ACC112 (cell line): ENCODE measurements around the gene KIF25.

Source experiments
- H2AFZ ChIP-seq: fragments of 200-600 bp; sonication (generic); one replicate; pipeline ENCODE4 v1.6.0; 2017; ENCODE audit warnings: antibody characterized with exemption, low read length; ENCODE audit not compliant: unreplicated experiment
- H3K27ac ChIP-seq: fragments of 200-600 bp; sonication (generic); 2 replicates; pipeline ENCODE4 v1.5.1; 2014; ENCODE audit warnings: low read depth, mild to moderate bottlenecking, antibody characterized with exemption, low read length, moderate library complexity
- H3K27me3 ChIP-seq: fragments of 200-600 bp; sonication (generic); 2 replicates; pipeline ENCODE4 v1.6.1; 2014; ENCODE audit warnings: mild to moderate bottlenecking, antibody characterized with exemption, low read length, moderate library complexity, mixed read lengths; ENCODE audit not compliant: insufficient read depth
- H3K36me3 ChIP-seq: fragments of 200-600 bp; sonication (generic); 2 replicates; pipeline ENCODE4 v1.6.1; 2016; ENCODE audit warnings: mild to moderate bottlenecking, antibody characterized with exemption, low read length, moderate library complexity, mixed read lengths; ENCODE audit not compliant: insufficient read depth
- H3K4me1 ChIP-seq: fragments of 200-600 bp; sonication (generic); one replicate; pipeline ENCODE4 v1.6.1; 2016; ENCODE audit warnings: low read length, mixed read lengths; ENCODE audit not compliant: insufficient read depth, unreplicated experiment, control insufficient read depth
- H3K4me3 ChIP-seq: fragments of 200-600 bp; sonication (generic); 2 replicates; pipeline ENCODE4 v1.5.1; 2014; ENCODE audit warnings: mild to moderate bottlenecking, low read depth, low read length
- H3K79me2 ChIP-seq: fragments of 200-600 bp; sonication (generic); one replicate; pipeline ENCODE4 v1.6.0; 2016; ENCODE audit warnings: low read length; ENCODE audit not compliant: control insufficient read depth, unreplicated experiment, insufficient read depth

The KIF25 gene

DNA sequence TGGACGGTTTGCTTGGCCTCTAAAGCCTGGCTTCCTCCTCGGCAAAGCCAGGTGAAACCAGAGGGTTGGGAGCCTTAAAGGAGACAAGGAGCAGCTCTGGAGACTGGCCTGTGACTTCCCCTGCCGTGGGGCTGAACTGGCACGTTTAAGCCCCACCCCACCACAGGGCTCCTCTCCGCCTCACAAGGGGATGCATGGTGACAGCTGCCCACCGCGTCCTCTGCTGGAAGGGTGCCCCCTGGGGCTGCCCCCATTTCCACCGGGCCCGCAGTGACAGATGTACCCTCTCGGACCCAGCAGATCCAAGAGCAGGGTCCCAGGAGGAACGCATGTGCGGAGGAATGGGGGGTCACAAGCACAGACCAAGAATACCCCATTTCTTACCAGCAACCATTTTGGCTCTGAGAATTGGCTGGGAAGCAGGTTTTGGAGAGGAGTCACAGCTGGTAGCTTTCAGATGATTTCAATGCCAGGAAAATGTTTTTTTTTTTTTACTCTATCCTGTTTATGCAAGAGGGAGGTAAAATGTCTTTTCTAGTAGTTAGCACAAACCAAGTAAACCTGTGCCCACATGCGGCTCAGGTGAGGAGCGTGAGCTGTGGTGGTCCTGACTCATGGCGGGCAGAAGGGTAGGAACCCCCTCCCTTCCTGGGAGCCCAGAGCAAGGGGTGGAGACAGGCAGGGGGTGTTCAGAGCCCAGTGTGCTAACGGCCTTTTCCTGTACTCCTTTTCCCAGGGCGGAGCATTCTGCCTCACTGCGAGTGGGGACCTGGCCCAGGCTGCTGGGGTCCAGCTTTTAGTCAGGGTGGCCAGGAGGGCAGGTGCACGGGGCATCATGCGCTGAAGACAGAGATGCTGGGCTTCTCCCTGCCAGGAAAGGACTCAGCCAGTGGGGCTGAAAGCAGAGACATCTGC is 48.5 kb downstream of the KIF25 start:
- Histone ChIP-seq H3K36me3 (no peaks in the 10 kb centered on the region), H3K4me3 (no peak overlapping the region), H3K27me3 (no peaks in the 10 kb centered on the region), H3K27ac (no peak overlapping the region), H3K4me1 (no peaks in the 10 kb centered on the region), H3K79me2 (no peaks in the 10 kb centered on the region), H2AFZ (no peak overlapping the region)

DNA sequence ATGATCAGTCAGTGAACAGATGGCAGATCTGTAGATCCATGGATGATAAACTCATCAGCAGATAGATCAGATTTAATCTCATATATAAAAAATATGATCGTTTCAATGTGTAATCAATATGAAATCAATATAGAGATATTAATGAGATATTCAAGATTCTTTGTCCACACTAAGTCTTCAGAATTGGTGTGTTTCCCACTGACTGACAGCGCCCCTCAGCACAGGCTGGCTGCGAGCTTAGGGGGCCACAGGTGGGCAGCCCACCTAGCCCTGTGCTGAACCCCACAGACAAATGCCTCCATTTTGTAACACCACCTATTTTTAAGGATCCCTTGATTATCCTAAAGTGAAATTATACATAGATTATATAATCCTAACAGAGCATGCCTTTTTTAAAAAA is 49.2 kb downstream of the KIF25 start:
- Histone ChIP-seq H3K27me3 (no peaks in the 10 kb centered on the region), H3K36me3 (no peaks in the 10 kb centered on the region), H3K4me1 (no peaks in the 10 kb centered on the region), H2AFZ (no peak overlapping the region), H3K79me2 (no peaks in the 10 kb centered on the region), H3K27ac (no peak overlapping the region), H3K4me3 (no peak overlapping the region)

DNA sequence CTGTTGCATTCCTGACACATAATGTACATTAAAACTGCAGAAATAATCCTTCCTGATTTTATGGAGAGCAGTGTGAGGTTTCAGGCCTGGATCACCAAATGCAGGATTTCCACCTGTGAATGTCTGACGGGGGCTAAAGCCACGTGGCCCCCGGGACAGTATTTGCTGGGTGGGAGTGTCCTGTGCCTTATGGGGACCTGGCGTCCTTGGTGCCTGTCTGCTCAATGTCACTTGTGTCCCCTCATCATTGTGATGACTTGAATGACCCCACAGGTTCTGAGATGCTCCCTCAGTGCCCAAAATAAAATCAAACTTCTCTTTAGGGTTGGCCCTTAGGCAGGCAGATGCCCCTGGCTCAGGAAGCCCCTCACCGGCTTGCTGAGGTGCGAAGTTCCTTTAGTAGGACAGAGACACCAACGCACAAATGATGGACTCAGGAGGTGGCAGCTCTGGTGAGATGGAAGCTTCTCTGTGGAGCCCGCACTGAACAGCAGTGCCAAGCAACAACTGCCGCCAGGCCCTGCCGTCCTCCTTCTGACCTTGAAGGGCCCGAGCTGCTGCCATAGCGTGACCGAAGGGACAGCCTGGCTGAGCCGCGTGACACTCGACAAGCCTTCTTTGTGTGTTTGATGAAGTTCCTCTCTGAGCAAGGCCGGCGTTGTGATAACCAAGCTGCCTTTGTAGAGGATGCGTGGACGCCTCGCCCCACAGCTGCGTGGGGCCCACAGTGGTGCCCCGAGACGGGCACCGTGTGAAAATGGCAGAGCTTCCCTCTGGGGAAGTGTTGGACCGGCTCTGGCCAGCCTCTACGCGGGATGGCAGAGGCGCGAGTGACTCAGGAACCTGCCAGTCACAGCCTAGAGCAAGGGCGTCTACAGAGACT is 50.6 kb downstream of the KIF25 start:
- Histone ChIP-seq H3K36me3 (no peaks in the 10 kb centered on the region), H3K4me3 (no peak overlapping the region), H2AFZ (no peak overlapping the region), H3K27me3 (no peaks in the 10 kb centered on the region), H3K27ac (no peak overlapping the region), H3K79me2 (no peaks in the 10 kb centered on the region), H3K4me1 (no peaks in the 10 kb centered on the region)

DNA sequence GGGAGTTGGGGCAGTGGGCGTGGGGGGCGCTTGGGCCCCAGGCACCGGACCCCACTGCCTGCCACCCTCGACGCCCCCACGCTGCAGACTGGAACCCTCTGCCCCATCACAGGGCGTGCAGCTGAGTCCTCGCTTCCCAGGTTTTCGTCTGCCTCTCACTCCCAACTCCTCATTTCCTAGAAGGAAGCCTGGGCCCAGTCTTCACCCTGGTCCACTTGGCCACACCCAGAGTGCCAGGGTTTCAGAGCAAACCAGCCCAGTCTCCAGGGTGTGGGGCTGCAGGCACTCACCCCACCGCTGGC is 51.2 kb downstream of the KIF25 start:
- no peaks in the 10 kb centered on the region for H3K4me1 ChIP-seq
- no peak overlapping the region for H2AFZ ChIP-seq

DNA sequence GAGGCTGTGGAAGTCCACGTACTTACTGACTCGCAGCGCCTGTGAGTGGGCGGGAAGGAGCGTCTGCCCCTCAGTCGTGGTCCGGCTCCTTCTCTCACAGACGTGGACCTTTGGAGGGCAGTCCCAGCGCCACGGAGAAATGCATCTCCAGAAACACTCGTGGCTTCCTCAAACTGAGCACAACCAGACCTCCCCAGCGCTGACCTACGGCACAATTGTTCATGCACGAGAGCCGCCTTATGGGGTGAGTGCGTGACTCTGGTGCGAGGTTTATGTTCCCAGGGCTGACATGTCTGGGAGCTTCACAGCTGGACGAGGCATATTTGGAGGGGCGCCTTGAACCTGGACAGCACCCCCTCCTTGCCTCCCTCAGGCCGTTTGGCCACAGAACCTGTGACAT is 51.8 kb downstream of the KIF25 start:
- H3K27me3 ChIP-seq = no peaks in the 10 kb centered on the region
- no peaks in the 10 kb centered on the region for H3K4me1 ChIP-seq
- no peak overlapping the region for H3K27ac ChIP-seq
- H2AFZ ChIP-seq = no peak overlapping the region
- H3K36me3 ChIP-seq = no peaks in the 10 kb centered on the region
- no peak overlapping the region for H3K4me3 ChIP-seq
- no peaks in the 10 kb centered on the region for H3K79me2 ChIP-seq

More for the DNA sequence above, 51.2 kb downstream of the KIF25 start:
- H3K4me3 ChIP-seq = no peak overlapping the region
- H3K27me3 ChIP-seq = no peaks in the 10 kb centered on the region
- H3K36me3 ChIP-seq = no peaks in the 10 kb centered on the region
- H3K27ac ChIP-seq = no peak overlapping the region
- H3K79me2 ChIP-seq = no peaks in the 10 kb centered on the region

DNA sequence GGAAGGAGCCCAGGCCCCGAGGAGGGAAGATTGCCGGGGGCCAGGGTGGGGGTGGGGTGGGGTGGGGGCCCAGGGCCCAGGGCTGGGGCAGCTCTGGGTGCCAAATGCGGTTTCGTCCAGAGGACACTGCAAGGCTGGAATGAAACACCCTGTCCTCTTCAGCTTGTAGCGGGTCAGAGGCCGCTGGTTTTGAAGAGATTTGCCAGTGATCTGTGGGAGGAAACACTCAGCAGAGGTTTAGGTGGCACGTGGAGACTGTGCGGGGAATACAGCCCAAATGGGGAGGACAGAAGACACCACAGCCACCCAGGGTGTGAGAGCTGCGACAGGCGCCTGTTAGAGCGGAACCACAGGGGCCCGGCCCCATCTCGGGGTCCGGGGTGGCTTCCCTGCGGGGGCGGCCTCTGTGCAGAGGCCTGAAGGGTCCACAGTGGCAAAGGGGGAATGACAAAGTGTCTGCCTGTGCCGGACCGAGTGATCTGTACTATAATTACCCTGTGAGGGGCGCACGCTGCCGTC is 52.3 kb downstream of the KIF25 start:
- Histone ChIP-seq H2AFZ (no peak overlapping the region), H3K27me3 (no peaks in the 10 kb centered on the region), H3K36me3 (no peaks in the 10 kb centered on the region), H3K79me2 (no peaks in the 10 kb centered on the region), H3K4me1 (no peaks in the 10 kb centered on the region), H3K4me3 (no peak overlapping the region), H3K27ac (no peak overlapping the region)

DNA sequence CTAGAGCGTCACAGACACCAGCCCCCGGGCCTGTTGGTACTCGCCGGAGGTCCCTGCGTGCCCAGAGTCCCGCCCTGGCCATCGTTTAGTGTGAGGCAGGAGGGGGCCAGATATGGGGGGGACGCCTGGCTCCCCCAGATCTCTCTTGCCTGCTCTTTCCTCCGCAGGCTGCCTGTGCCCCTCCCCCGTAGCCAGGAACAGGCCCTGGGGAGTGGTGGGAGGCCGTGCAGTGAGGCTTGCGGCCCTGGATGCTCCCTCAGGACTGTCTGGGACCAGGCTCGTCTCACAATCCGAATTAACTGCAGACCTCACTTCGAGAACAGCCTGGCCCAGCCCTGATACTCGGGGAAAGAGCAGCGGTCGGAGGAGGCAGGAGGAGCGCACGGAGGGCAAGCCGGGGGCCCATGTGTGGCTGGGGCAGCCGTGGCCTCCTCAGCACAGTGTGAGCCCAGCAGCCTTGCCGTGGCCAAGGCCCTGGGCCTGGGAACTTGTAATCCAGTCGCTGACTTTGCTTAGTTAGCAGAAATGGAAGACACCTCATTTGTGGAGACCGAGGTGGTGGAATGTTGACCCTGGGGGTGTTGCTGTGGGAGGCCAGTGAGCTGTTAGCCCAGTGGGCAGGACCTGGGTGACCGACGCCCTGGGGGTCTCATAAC is 52.9 kb downstream of the KIF25 start:
- no peaks in the 10 kb centered on the region for H3K36me3 ChIP-seq
- no peaks in the 10 kb centered on the region for H3K27me3 ChIP-seq
- H3K27ac ChIP-seq = no peak overlapping the region
- no peak overlapping the region for H3K4me3 ChIP-seq
- H3K4me1 ChIP-seq = no peaks in the 10 kb centered on the region
- no peak overlapping the region for H2AFZ ChIP-seq
- H3K79me2 ChIP-seq = no peaks in the 10 kb centered on the region

DNA sequence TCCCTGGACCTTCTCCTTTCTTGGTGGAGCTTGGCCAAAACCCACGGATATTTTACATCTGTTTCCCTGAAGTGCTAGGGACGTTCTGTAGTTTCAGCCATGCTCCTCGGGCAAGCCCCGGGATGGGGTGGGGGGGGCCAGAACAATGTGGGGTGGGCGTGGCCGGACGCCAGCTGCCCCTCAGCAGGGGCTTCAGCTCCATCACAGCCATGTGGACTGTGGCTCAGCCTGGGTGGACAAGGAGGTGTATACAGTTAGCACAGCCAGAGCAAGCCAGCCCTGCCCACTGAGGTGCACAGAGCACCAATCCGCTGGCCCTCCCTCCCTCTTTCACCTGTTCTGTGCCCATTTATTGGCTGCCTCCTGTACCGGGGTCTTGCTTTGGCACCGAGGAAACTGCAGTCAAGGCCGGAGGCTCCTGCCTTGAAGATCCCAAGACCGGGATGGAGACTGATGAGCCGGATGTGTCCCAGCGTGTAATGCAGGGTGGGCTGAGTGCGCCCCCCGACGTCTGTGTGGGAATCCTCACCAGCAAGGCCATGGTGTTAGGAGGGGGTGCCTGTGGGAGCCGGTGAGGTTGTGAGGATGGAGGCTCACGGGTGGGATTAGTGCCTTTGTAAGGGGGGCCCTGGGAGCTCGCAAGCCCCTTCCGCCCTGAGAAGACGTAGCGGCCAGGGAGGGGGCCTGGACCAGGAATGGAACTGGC is 53.6 kb downstream of the KIF25 start:
- H3K36me3 ChIP-seq = no peaks in the 10 kb centered on the region
- no peak overlapping the region for H3K4me3 ChIP-seq
- H3K4me1 ChIP-seq = no peaks in the 10 kb centered on the region
- H3K27ac ChIP-seq = no peak overlapping the region
- H3K27me3 ChIP-seq = no peaks in the 10 kb centered on the region
- no peaks in the 10 kb centered on the region for H3K79me2 ChIP-seq
- H2AFZ ChIP-seq = no peak overlapping the region

DNA sequence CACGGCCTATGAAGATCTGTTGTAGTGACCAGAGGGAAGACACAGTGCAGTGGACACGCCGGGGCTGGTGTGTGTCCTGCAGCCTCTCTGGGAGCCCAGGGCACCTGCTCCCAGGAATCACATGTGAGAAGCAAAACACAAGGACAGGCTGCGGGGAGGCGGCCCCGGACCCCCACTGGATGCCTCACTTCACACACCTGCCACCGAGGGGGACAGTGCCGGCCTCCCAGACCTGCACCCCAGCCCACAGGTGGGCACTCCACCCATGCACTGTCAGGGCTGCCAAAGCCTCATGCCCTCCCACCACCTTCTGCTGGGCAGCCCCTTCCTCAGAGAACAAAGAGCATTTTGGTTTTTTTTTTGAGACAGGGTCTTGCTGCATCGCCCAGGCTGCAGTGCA is 54.2 kb downstream of the KIF25 start:
- no peaks in the 10 kb centered on the region for H3K27me3 ChIP-seq
- H3K79me2 ChIP-seq = no peaks in the 10 kb centered on the region
- no peak overlapping the region for H2AFZ ChIP-seq
- no peak overlapping the region for H3K27ac ChIP-seq
- H3K4me3 ChIP-seq = no peak overlapping the region
- H3K36me3 ChIP-seq = no peaks in the 10 kb centered on the region
- H3K4me1 ChIP-seq = no peaks in the 10 kb centered on the region

DNA sequence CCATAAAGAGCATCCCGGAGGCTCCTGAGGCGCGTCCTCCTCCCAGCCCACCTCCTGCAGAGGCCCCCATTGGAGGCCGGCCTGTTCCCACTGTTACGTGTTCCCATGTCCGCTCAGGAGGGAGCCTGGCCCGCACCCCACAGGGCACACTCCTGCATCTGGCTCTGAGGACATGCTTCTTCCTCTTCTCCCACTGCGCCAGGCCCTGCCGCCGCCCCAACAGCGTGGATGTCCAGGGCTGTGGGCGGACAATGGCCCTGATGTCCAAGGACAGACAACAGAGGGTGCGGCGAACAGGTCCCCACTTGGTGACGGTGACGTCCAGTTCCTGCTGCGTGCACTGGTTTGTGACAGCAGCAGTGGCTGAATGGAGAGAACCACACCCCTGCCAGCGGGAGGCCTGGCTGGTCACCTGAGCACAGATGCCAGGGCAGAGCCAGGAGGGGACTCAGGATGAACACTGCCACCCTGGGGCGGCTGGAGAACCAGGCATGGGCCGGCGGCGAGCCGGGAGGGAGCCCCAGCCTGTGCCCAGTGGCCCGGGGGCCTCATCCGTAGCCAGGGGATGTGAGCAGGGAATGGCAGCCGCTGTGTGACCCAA is 54.9 kb downstream of the KIF25 start:
- Histone ChIP-seq H3K27me3 (no peaks in the 10 kb centered on the region), H3K79me2 (no peaks in the 10 kb centered on the region), H3K4me3 (no peak overlapping the region), H3K36me3 (no peaks in the 10 kb centered on the region), H3K27ac (no peak overlapping the region), H2AFZ (no peak overlapping the region), H3K4me1 (no peaks in the 10 kb centered on the region)
